AG04449 (cell line): ENCODE measurements around the gene SCN3A.

Experiments used
- CTCF ChIA-PET: fragments of 350-600 bp; formaldehyde crosslinking; extraction: SDS; loops from one replicate; lab custom pipeline; 2021; ENCODE audit warnings: antibody characterized with exemption; lab: Yijun Ruan, JAX
- POLR2A ChIA-PET: fragments of 400-600, 350-600 bp; formaldehyde crosslinking; extraction: SDS; loops from one replicate; lab custom pipeline; 2020; ENCODE audit warnings: antibody characterized with exemption, inconsistent platforms; lab: Yijun Ruan, JAX
- DNase-seq: peaks from one replicate; pipeline ENCODE4 v3.0.0-alpha.2; 2010; ENCODE audit warnings: low read depth, low spot score
- H3K4me3 ChIP-seq: 2 replicates; pipeline ENCODE4 v1.5.1; 2011; ENCODE audit warnings: low read depth, mild to moderate bottlenecking, control low read depth, low read length
- CTCF ChIP-seq: IDR thresholded peaks from one replicate; pipeline ENCODE4 v1.5.1; 2011; ENCODE audit warnings: mild to moderate bottlenecking, moderate library complexity, low read length, control low read depth, inconsistent platforms; ENCODE audit not compliant: insufficient read depth; ENCODE audit errors: missing control alignments

Gene SCN3A

GRCh38 chr2:165219481-165219880 is 15.6 kb upstream of the SCN3A start:
- POLR2A ChIA-PET: no interaction called here
- DNase-seq: no peak
- H3K4me3 ChIP-seq: no peak overlapping the region
- CTCF ChIA-PET: interaction anchor here (2.9 kb wide), 1 partner anchor 15 kb away, joined by 19 read pairs; the partner anchor contains the start of gene SCN3A
- no peak for TF ChIP-seq CTCF

DNA sequence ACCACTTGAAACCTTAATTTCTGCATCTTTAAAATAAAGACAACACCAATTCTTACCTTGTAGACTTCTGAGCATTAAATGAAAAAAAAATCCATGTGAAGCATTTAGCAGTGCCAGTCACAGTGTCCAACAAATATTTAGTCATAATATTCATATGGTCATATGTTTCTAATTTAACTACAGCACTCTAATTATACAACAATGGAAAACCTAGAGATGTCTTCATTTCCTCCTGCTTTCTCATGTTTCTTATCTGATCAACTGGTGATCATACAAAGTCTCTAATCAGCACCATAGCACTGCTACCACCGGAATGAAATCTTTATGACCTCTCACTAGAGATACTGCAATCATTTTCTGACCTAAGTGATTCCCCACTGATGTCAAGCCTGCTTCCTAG is 10.2 kb upstream of the SCN3A start:
- CTCF ChIA-PET: interaction anchor here (1.7 kb wide), 1 partner anchor 198 kb away, joined by 4 read pairs; no protein-coding TSS in a partner anchor
- POLR2A ChIA-PET: no interaction called here
- H3K4me3 ChIP-seq: no peak overlapping the region
- no peak for TF ChIP-seq CTCF
- no peak for DNase-seq

DNA sequence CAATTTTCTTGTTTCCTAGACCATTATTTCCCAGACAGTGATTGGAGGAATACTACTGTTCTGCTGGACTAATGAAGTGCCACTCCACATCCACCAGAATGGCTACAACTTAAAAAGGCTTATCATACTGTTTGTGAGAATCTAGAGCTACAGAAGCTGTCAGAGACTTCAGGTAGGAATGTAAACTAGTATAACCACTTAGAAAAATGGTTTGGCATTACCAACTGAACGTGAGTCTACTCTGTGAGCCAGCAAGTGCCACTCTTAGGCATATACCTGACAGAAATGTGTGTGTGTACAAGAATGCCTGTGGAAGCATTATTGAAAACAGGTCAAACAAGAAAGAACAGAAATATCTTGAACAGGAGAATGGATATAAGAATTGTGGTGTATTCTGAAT is 4.2 kb upstream of the SCN3A start:
- no peak overlapping the region for H3K4me3 ChIP-seq
- no peak for TF ChIP-seq CTCF
- POLR2A ChIA-PET: no interaction called here
- no peak for DNase-seq
- CTCF ChIA-PET: interaction anchor here (7.8 to 9.9 kb wide), 2 partner anchors 191 to 216 kb away, joined by 77 to 163 read pairs; no protein-coding TSS in a partner anchor

DNA sequence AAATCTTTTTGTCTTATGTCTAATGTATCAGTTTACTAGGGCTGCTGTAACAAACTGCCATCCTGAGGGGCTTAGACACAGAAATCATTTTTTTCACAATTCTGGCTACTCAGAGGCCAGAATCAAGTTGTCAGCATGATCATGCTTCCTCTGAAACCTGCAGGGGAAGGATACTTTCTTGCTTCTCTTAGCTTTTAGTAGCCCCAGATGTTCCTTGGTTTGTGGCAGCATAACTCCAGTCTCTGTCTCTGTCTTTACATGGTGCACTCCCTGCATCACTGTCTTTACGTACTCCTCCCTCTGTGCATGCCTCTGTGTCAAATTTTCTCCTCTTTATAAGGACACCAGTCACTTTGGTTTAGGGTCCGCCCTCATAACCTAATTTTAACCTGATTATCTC is 2.0 kb upstream of the SCN3A start:
- TF ChIP-seq CTCF: no peak
- ChIA-PET POLR2A (no interaction called here), CTCF (interaction anchor here (1.5 to 9.9 kb wide), 6 partner anchors 10 to 512 kb away, joined by 3 to 163 read pairs (median 22); no protein-coding TSS in a partner anchor)
- no peak for DNase-seq
- H3K4me3 ChIP-seq: no peak overlapping the region

DNA sequence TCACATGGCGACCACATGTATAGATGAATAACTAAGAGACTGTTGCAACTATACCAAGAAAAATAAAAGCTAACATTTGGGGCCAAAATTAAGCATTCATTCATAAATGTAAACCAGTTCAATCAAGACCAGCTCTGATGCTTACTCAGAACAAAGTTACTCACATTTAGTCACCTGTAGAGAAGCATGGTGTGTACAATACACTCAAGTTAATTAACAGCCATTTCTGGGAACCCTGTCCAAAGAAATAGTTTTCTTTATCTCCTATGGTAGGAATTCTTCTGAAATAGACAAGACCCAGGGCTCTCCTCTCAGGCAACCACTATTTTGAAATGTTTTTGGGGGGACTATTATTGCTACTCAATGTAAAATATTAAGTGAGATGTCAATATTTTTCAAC is 1.6 kb downstream of the SCN3A start:
- H3K4me3 ChIP-seq: no peak overlapping the region

DNA sequence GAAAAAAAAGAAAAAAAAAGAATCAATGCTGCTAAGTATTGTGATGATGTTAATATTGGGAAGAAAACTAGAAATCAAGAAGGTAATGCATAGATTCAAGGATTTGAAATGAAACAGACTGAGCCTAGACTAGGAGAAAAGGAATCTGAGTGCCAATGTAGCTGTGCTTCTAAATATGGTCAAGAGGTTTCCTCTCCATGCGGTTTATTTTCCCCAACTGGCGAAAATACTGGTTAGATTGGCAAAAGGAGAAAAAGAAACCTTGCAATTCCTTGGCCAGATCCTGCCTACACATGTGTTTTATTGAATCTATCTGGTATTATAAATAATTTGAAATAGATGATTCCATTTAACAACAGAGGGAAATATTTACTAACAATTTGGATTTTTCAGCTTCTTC is 5.7 kb downstream of the SCN3A start:
- H3K4me3 ChIP-seq: no peak overlapping the region
- DNase-seq: no peak
- TF ChIP-seq CTCF: no peak
- CTCF ChIA-PET: interaction anchor here (1.9 kb wide), 1 partner anchor 182 kb away, joined by 7 read pairs; no protein-coding TSS in a partner anchor
- POLR2A ChIA-PET: no interaction called here

More for the DNA sequence above, 1.6 kb downstream of the SCN3A start:
- POLR2A ChIA-PET: no interaction called here
- no peak for TF ChIP-seq CTCF
- no peak for DNase-seq
- CTCF ChIA-PET: interaction anchor here (1.0 to 9.9 kb wide), 5 partner anchors 15 to 210 kb away, joined by 3 to 163 read pairs (median 19); no protein-coding TSS in a partner anchor
